ENCODE measurements around the gene LIG3.

- TF ChIP-seq, protein P1, sequence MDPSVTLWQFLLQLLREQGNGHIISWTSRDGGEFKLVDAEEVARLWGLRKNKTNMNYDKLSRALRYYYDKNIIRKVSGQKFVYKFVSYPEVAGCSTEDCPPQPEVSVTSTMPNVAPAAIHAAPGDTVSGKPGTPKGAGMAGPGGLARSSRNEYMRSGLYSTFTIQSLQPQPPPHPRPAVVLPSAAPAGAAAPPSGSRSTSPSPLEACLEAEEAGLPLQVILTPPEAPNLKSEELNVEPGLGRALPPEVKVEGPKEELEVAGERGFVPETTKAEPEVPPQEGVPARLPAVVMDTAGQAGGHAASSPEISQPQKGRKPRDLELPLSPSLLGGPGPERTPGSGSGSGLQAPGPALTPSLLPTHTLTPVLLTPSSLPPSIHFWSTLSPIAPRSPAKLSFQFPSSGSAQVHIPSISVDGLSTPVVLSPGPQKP (IDR thresholded peaks at IDR 0.05; ENCODE audit: borderline replicate concordance, low read depth, low read length), result no peak
- TF ChIP-seq, protein P2, sequence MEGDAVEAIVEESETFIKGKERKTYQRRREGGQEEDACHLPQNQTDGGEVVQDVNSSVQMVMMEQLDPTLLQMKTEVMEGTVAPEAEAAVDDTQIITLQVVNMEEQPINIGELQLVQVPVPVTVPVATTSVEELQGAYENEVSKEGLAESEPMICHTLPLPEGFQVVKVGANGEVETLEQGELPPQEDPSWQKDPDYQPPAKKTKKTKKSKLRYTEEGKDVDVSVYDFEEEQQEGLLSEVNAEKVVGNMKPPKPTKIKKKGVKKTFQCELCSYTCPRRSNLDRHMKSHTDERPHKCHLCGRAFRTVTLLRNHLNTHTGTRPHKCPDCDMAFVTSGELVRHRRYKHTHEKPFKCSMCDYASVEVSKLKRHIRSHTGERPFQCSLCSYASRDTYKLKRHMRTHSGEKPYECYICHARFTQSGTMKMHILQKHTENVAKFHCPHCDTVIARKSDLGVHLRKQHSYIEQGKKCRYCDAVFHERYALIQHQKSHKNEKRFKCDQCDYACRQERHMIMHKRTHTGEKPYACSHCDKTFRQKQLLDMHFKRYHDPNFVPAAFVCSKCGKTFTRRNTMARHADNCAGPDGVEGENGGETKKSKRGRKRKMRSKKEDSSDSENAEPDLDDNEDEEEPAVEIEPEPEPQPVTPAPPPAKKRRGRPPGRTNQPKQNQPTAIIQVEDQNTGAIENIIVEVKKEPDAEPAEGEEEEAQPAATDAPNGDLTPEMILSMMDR (conservative IDR thresholded peaks at IDR 0.05; ENCODE audit: low read depth, low read length), result no peak
- TF ChIP-seq CEBPB (IDR thresholded peaks at IDR 0.05; ENCODE audit: low read depth, low read length) (no peak), RAD21 (IDR thresholded peaks at IDR 0.05; ENCODE audit: low read length) (no peak), POLR2A (IDR thresholded peaks at IDR 0.05; ENCODE audit: low read depth, low read length) (no peak), MAFK (IDR thresholded peaks at IDR 0.05; ENCODE audit: low read depth, low read length) (no peak)
Measured at GRCh38 chr17:34991606-34992005, 11.3 kb downstream of the LIG3 start.
